Cerebellar nuclear complex (tissue), 1 donor: ENCODE measurements around the gene PCDH7.

Experiments
- DNase-seq, 2 experiments: peaks; one replicate each; lab custom pipeline; 2025; lab: John Stamatoyannopoulos, UW

The PCDH7 gene

GRCh38 chr4:30720021-30720660, at the start of gene PCDH7:
Gene PCDH7, plus strand, starts transcription at chr4:30720369. Its CDS starts 1,054 bp downstream, at chr4:30721423.
- DNase-seq = no peak

GRCh38 chr4:30671926-30672448, 48.2 kb upstream of the PCDH7 start:
- no peak for DNase-seq

GRCh38 chr4:30696191-30696590, 24.0 kb upstream of the PCDH7 start:
- DNase-seq = no peak

GRCh38 chr4:30714408-30715031, 5.6 kb upstream of the PCDH7 start:
- DNase-seq = no peak

GRCh38 chr4:30716158-30716557, 4.0 kb upstream of the PCDH7 start:
- no peak for DNase-seq

- DNase-seq = no peak
Observed at GRCh38 chr4:30716681-30717207, 3.4 kb upstream of the PCDH7 start.

GRCh38 chr4:30717208-30718020, 2.8 kb upstream of the PCDH7 start:
- no peak for DNase-seq

- no peak for DNase-seq
Observed at GRCh38 chr4:30718021-30718542, 2.1 kb upstream of the PCDH7 start.

GRCh38 chr4:30718641-30719453, 1.3 kb upstream of the PCDH7 start:
- DNase-seq = no peak

GRCh38 chr4:30719454-30720020, 632 bp upstream of the PCDH7 start:
- DNase-seq = no peak

- DNase-seq = no peak
Observed at GRCh38 chr4:30720661-30721184, 554 bp downstream of the PCDH7 start.

GRCh38 chr4:30721185-30722091, 1.3 kb downstream of the PCDH7 start:
- DNase-seq = no peak

GRCh38 chr4:30722092-30722358, 1.9 kb downstream of the PCDH7 start:
- DNase-seq = no peak

- DNase-seq = no peak
Observed at GRCh38 chr4:30722359-30723200, 2.4 kb downstream of the PCDH7 start.

GRCh38 chr4:30723201-30723955, 3.2 kb downstream of the PCDH7 start:
- no peak for DNase-seq

GRCh38 chr4:30724247-30724646, 4.1 kb downstream of the PCDH7 start:
- no peak for DNase-seq

- no peak for DNase-seq
Observed at GRCh38 chr4:30725562-30725961, 5.4 kb downstream of the PCDH7 start.

- no peak for DNase-seq
Observed at GRCh38 chr4:30726090-30726675, 6.0 kb downstream of the PCDH7 start.
